Fibroblast of lung (primary cell): Measurements from ENCODE around the gene PDIA5.

ENCODE experiments used
- CTCF ChIP-seq, 2 donors: IDR thresholded peaks in 1 of 2; conservative IDR thresholded peaks in 1 of 2; 1 replicate in 1 of 2; 2 replicates in 1 of 2; pipeline ENCODE4 v1.5.1; 2011 to 2012; ENCODE audit warnings: low read length in 2 of 2, control low read depth in 1 of 2, inconsistent platforms in 1 of 2, low read depth in 1 of 2, mild to moderate bottlenecking in 1 of 2
- EZH2 ChIP-seq: IDR thresholded peaks from 2 replicates; pipeline ENCODE4 v1.5.1; 2012; ENCODE audit warnings: low read length, control low read depth, mild to moderate bottlenecking; ENCODE audit errors: missing control alignments

- TF ChIP-seq CTCF (conservative IDR thresholded peaks at IDR 0.05 in 1 of 2, IDR thresholded peaks at IDR 0.05 in 1 of 2; ENCODE audit: low read depth in 1 of 2, low read length in 2 of 2) = no peak
- TF ChIP-seq EZH2 = no peak
Measured at GRCh38 chr3:123054931-123055330, 11.9 kb upstream of the PDIA5 start.
